NCI-H526 treated with DMSO at 0.1 percent for 48 hours (cell line): ENCODE measurements around the gene GPR137B.
A peak's percentile ranks its signal among the peaks of the same experiment; 100 is the strongest.

ENCODE experiments used
- DNase-seq: peaks from one replicate; lab custom pipeline; 2025; lab: John Stamatoyannopoulos, UW

GPR137B gene

GRCh38 chr1:236114076-236114747 is 28.1 kb upstream of the GPR137B start:
- no peak for DNase-seq

GRCh38 chr1:236117710-236118109 is 24.6 kb upstream of the GPR137B start:
- no peak for DNase-seq

GRCh38 chr1:236119943-236120484 is 22.3 kb upstream of the GPR137B start:
- DNase-seq = no peak

- no peak for DNase-seq
Measured at GRCh38 chr1:236120721-236121153, 21.6 kb upstream of the GPR137B start.

- DNase-seq = no peak
Measured at GRCh38 chr1:236122176-236122575, 20.2 kb upstream of the GPR137B start.

- DNase-seq = no peak
Measured at GRCh38 chr1:236123563-236123962, 18.8 kb upstream of the GPR137B start.

GRCh38 chr1:236124965-236125364 is 17.4 kb upstream of the GPR137B start:
- no peak for DNase-seq

- no peak for DNase-seq
Measured at GRCh38 chr1:236127045-236127444, 15.3 kb upstream of the GPR137B start.

- no peak for DNase-seq
Measured at GRCh38 chr1:236128646-236129178, 13.6 kb upstream of the GPR137B start.

GRCh38 chr1:236129306-236129705 is 13.0 kb upstream of the GPR137B start:
- peak; percentile 37 for DNase-seq

GRCh38 chr1:236130372-236130771 is 12.0 kb upstream of the GPR137B start:
- DNase-seq = no peak

- DNase-seq = no peak
Measured at GRCh38 chr1:236131916-236132315, 10.4 kb upstream of the GPR137B start.

- no peak for DNase-seq
Measured at GRCh38 chr1:236132420-236133046, 9.8 kb upstream of the GPR137B start.

GRCh38 chr1:236133339-236133738 is 9.0 kb upstream of the GPR137B start:
- DNase-seq = no peak

GRCh38 chr1:236133802-236134201 is 8.5 kb upstream of the GPR137B start:
- DNase-seq = no peak

GRCh38 chr1:236137285-236137852 is 5.0 kb upstream of the GPR137B start:
- DNase-seq = no peak

- DNase-seq = no peak
Measured at GRCh38 chr1:236139495-236139894, 2.8 kb upstream of the GPR137B start.

GRCh38 chr1:236140705-236141446 is 1.5 kb upstream of the GPR137B start:
- no peak for DNase-seq

GRCh38 chr1:236141447-236142252 is 689 bp upstream of the GPR137B start:
- peak; percentile 46 for DNase-seq

- no peak for DNase-seq
Measured at GRCh38 chr1:236143104-236143948, 987 bp downstream of the GPR137B start.
